ENCODE measurements around the gene SRPX. TPM values are rescaled to one million over a fixed set of nuclear protein-coding genes. Genes with fewer than 3 reads are reported as not detected.

The SRPX gene
- total and polyA plus RNA-seq, 2 donors from 2014 or later: 6.1 to 39.2 TPM

GRCh38 chrX:38151441-38151840 is 69.2 kb downstream of the SRPX start:
- no peak for DNase-seq
- H3K27ac ChIP-seq (ENCODE audit: low read depth in 2 of 2, low read length in 2 of 2): no peak overlapping the region
- H3K9me3 ChIP-seq (ENCODE audit: control insufficient read depth in 2 of 3, insufficient read depth in 1 of 3, low read length in 3 of 3): no peaks in the 10 kb centered on the region
- no peak overlapping the region for H3K4me3 ChIP-seq (ENCODE audit: low read length in 3 of 3)
- H3K27me3 ChIP-seq (ENCODE audit: control insufficient read depth, insufficient read depth, low read length): no peaks in the 10 kb centered on the region
- no peaks in the 10 kb centered on the region for H3K4me1 ChIP-seq (ENCODE audit: control insufficient read depth in 2 of 3, insufficient read depth in 2 of 3, low read depth in 1 of 3, low read length in 3 of 3)
- intact Hi-C loops (cut with DNase I): no loop called here
- TF ChIP-seq CTCF (IDR thresholded peaks at IDR 0.05; ENCODE audit: borderline replicate concordance, extremely low read depth, insufficient read depth): no peak
- no peaks in the 10 kb centered on the region for H3K36me3 ChIP-seq (ENCODE audit: control insufficient read depth in 2 of 3, insufficient read depth in 3 of 3, low read length in 3 of 3)
- H3K9ac ChIP-seq (ENCODE audit: low read length in 3 of 3): no peak overlapping the region
- FAIRE-seq: no peak

- DNase-seq (no peak), FAIRE-seq (no peak)
- no peak for TF ChIP-seq CTCF (IDR thresholded peaks at IDR 0.05; ENCODE audit: borderline replicate concordance, extremely low read depth, insufficient read depth)
- H3K9ac ChIP-seq (ENCODE audit: low read length in 3 of 3): no peak overlapping the region
- no peaks in the 10 kb centered on the region for H3K36me3 ChIP-seq (ENCODE audit: control insufficient read depth in 2 of 3, insufficient read depth in 3 of 3, low read length in 3 of 3)
- no peak overlapping the region for H3K4me3 ChIP-seq (ENCODE audit: low read length in 3 of 3)
- no peaks in the 10 kb centered on the region for H3K9me3 ChIP-seq (ENCODE audit: control insufficient read depth in 2 of 3, insufficient read depth in 1 of 3, low read length in 3 of 3)
- H3K27ac ChIP-seq (ENCODE audit: low read depth in 2 of 2, low read length in 2 of 2): no peak overlapping the region
- intact Hi-C loops (cut with DNase I): no loop called here
- H3K27me3 ChIP-seq (ENCODE audit: control insufficient read depth, insufficient read depth, low read length): no peaks in the 10 kb centered on the region
- H3K4me1 ChIP-seq (ENCODE audit: control insufficient read depth in 2 of 3, insufficient read depth in 2 of 3, low read depth in 1 of 3, low read length in 3 of 3): no peaks in the 10 kb centered on the region
Measured at GRCh38 chrX:38150993-38151392, 69.7 kb downstream of the SRPX start.

- TF ChIP-seq CTCF (IDR thresholded peaks at IDR 0.05; ENCODE audit: borderline replicate concordance, extremely low read depth, insufficient read depth): no peak
- Histone ChIP-seq H3K9me3 (ENCODE audit: control insufficient read depth in 2 of 3, insufficient read depth in 1 of 3, low read length in 3 of 3) (no peaks in the 10 kb centered on the region), H3K27ac (ENCODE audit: low read depth in 2 of 2, low read length in 2 of 2) (no peak overlapping the region), H3K27me3 (ENCODE audit: control insufficient read depth, insufficient read depth, low read length) (no peaks in the 10 kb centered on the region), H3K4me3 (ENCODE audit: low read length in 3 of 3) (no peak overlapping the region), H3K4me1 (ENCODE audit: control insufficient read depth in 2 of 3, insufficient read depth in 2 of 3, low read depth in 1 of 3, low read length in 3 of 3) (no peaks in the 10 kb centered on the region), H3K9ac (ENCODE audit: low read length in 3 of 3) (no peak overlapping the region), H3K36me3 (ENCODE audit: control insufficient read depth in 2 of 3, insufficient read depth in 3 of 3, low read length in 3 of 3) (no peaks in the 10 kb centered on the region)
- intact Hi-C loops (cut with DNase I): no loop called here
- FAIRE-seq (no peak), DNase-seq (no peak)
Measured at GRCh38 chrX:38149016-38149415, 71.7 kb downstream of the SRPX start.

- no peak for TF ChIP-seq CTCF (IDR thresholded peaks at IDR 0.05; ENCODE audit: borderline replicate concordance, extremely low read depth, insufficient read depth)
- no peak for FAIRE-seq
- Histone ChIP-seq H3K9me3 (ENCODE audit: control insufficient read depth in 2 of 3, insufficient read depth in 1 of 3, low read length in 3 of 3) (no peaks in the 10 kb centered on the region), H3K27ac (ENCODE audit: low read depth in 2 of 2, low read length in 2 of 2) (no peak overlapping the region), H3K9ac (ENCODE audit: low read length in 3 of 3) (no peak overlapping the region), H3K27me3 (ENCODE audit: control insufficient read depth, insufficient read depth, low read length) (no peaks in the 10 kb centered on the region), H3K4me1 (ENCODE audit: control insufficient read depth in 2 of 3, insufficient read depth in 2 of 3, low read depth in 1 of 3, low read length in 3 of 3) (no peaks in the 10 kb centered on the region), H3K4me3 (ENCODE audit: low read length in 3 of 3) (no peak overlapping the region), H3K36me3 (ENCODE audit: control insufficient read depth in 2 of 3, insufficient read depth in 3 of 3, low read length in 3 of 3) (no peaks in the 10 kb centered on the region)
- intact Hi-C loops (cut with DNase I): no loop called here
- DNase-seq: no peak
Measured at GRCh38 chrX:38142610-38143009, 78.1 kb downstream of the SRPX start.
